ENCODE results near the gene SPSB3. TPM values are rescaled to one million over a fixed set of nuclear protein-coding genes. Genes with fewer than 3 reads are reported as not detected.

SPSB3 gene
- total and polyA plus RNA-seq, 9 of the 15 experiments (the other 6 are each of a cell fraction or from before 2014, with no cell fraction given), result 0.39 to 37.4 (median 7.1) TPM

GRCh38 chr16:1762879-1763520 is 19.4 kb downstream of the SPSB3 start (continued):
- TF ChIP-seq SNIP1 (IDR thresholded peaks at IDR 0.05; ENCODE audit: low read depth) (no peak), NFIC (IDR thresholded peaks at IDR 0.05) (peak; percentile 98), RBM22 (IDR thresholded peaks at IDR 0.05; ENCODE audit: low read depth, low read length, poor library complexity, severe bottlenecking) (peak; percentile 40), KLF13 (tag; IDR thresholded peaks at IDR 0.05; ENCODE audit: borderline replicate concordance, low read depth) (no peak), NFRKB (IDR thresholded peaks at IDR 0.05; ENCODE audit: low read depth) (no peak), ZNF324 (CRISPR knock-in tag; IDR thresholded peaks at IDR 0.05) (no peak), CREB3L1 (IDR thresholded peaks at IDR 0.05; ENCODE audit: borderline replicate concordance, low read depth) (no peak), ZBTB33 (CRISPR knock-in tag; IDR thresholded peaks at IDR 0.05) (no peak), PCBP2 (IDR thresholded peaks at IDR 0.05; ENCODE audit: low read depth, low read length, poor library complexity, severe bottlenecking) (no peak), CBFB (CRISPR knock-in tag; IDR thresholded peaks at IDR 0.05) (0 out of 2 replicates have a peak, but pooled peaks have one; percentile 13), STAG1 (CRISPR knock-in tag; IDR thresholded peaks at IDR 0.05; ENCODE audit: borderline replicate concordance) (0 out of 2 replicates have a peak, but pooled peaks have one; percentile 33), HLTF (IDR thresholded peaks at IDR 0.05) (no peak), ZNF23 (CRISPR knock-in tag; IDR thresholded peaks at IDR 0.05) (no peak), EP300 (IDR thresholded peaks at IDR 0.05; ENCODE audit: low read length) (no peak), CC2D1A (IDR thresholded peaks at IDR 0.05) (no peak), ZBTB12 (CRISPR knock-in tag; IDR thresholded peaks at IDR 0.05) (no peak), FOXK2 (conservative IDR thresholded peaks at IDR 0.05 in 1 of 2, IDR thresholded peaks at IDR 0.05 in 1 of 2; ENCODE audit: low read depth in 2 of 2) (no peak), ZNF511 (CRISPR knock-in tag; IDR thresholded peaks at IDR 0.05) (no peak), JUNB (CRISPR knock-in tag; conservative IDR thresholded peaks at IDR 0.05) (no peak), MTA3 (IDR thresholded peaks at IDR 0.05; ENCODE audit: borderline replicate concordance) (no peak), TEAD4 (IDR thresholded peaks at IDR 0.05; ENCODE audit: low read length) (0 out of 2 replicates have a peak, but pooled peaks have one; percentile 3), TEAD4 (CRISPR knock-in tag; IDR thresholded peaks at IDR 0.05; ENCODE audit: borderline replicate concordance) (no peak), ZBTB2 (IDR thresholded peaks at IDR 0.05) (no peak)

Measured in K562 (cell line).